Kidney tubule cell (primary cell): ENCODE measurements around the gene CCDC15.
A peak's percentile ranks its signal among the peaks of the same experiment; 100 is the strongest.

Experiments
- DNase-seq: peaks from one replicate; pipeline ENCODE4 v3.0.0-alpha.2; 2018; ENCODE audit warnings: low spot score

CCDC15 gene

GRCh38 chr11:124953753-124954589, at the start of gene CCDC15:
Gene CCDC15 (plus strand): TSS chr11:124954202. CDS start chr11:124954733, 531 bp downstream.
- DNase-seq = peak; percentile 97

- DNase-seq = peak; percentile 65
These were observed 38.2 kb upstream of the CCDC15 start for GRCh38 chr11:124915541-124916369.

GRCh38 chr11:124916370-124916710, 37.7 kb upstream of the CCDC15 start:
- DNase-seq = no peak

GRCh38 chr11:124917115-124917637, 36.8 kb upstream of the CCDC15 start:
- DNase-seq = no peak

GRCh38 chr11:124918950-124919349, 35.1 kb upstream of the CCDC15 start, which contains the start of gene HEPN1:
Gene HEPN1 (plus strand): TSS chr11:124919250.
- no peak for DNase-seq

- no peak for DNase-seq
These were observed 34.1 kb upstream of the CCDC15 start for GRCh38 chr11:124919898-124920297.

GRCh38 chr11:124920356-124920755, 33.6 kb upstream of the CCDC15 start:
- DNase-seq = no peak

GRCh38 chr11:124920870-124921609, 33.0 kb upstream of the CCDC15 start:
- DNase-seq = peak; percentile 62

- no peak for DNase-seq
These were observed 31.2 kb upstream of the CCDC15 start for GRCh38 chr11:124922831-124923230.

- no peak for DNase-seq
These were observed 30.7 kb upstream of the CCDC15 start for GRCh38 chr11:124923296-124923695.

GRCh38 chr11:124928942-124929665, 24.9 kb upstream of the CCDC15 start:
- DNase-seq = no peak

GRCh38 chr11:124930799-124931198, 23.2 kb upstream of the CCDC15 start:
- DNase-seq = no peak

- peak; percentile 73 for DNase-seq
These were observed 19.0 kb upstream of the CCDC15 start for GRCh38 chr11:124934862-124935547.

GRCh38 chr11:124935548-124936514, 18.2 kb upstream of the CCDC15 start, which contains the start of gene HEPACAM:
Gene HEPACAM (minus strand): TSS chr11:124936047. CDS start chr11:124936006, 41 bp downstream.
- no peak for DNase-seq

- DNase-seq = no peak
These were observed 16.6 kb upstream of the CCDC15 start for GRCh38 chr11:124937336-124937935.

- no peak for DNase-seq
These were observed 15.7 kb upstream of the CCDC15 start for GRCh38 chr11:124938206-124938765.

GRCh38 chr11:124938970-124939369, 15.0 kb upstream of the CCDC15 start:
- DNase-seq = no peak

GRCh38 chr11:124941703-124942102, 12.3 kb upstream of the CCDC15 start:
- DNase-seq = no peak
